HL-60/S4 treated with phorbol 12-myristate 13-acetate at 8.2 ng/mL for 4 days and 3 days (cell line): ENCODE data around the gene DDX39A.
"Not testable (repeated sequence)": the region's sequence is repeated elsewhere in the genome, so short reads cannot be mapped to it uniquely, and the experiment has no call there.

Experiments
- in situ Hi-C: fragments of 300-500 bp; cut with MboI; formaldehyde crosslinking; loops from 2 replicates; pipeline ENCODE4 v1.15.0; 2022; ENCODE audit warnings: low sequenced_read_pairs

DDX39A gene

DNA sequence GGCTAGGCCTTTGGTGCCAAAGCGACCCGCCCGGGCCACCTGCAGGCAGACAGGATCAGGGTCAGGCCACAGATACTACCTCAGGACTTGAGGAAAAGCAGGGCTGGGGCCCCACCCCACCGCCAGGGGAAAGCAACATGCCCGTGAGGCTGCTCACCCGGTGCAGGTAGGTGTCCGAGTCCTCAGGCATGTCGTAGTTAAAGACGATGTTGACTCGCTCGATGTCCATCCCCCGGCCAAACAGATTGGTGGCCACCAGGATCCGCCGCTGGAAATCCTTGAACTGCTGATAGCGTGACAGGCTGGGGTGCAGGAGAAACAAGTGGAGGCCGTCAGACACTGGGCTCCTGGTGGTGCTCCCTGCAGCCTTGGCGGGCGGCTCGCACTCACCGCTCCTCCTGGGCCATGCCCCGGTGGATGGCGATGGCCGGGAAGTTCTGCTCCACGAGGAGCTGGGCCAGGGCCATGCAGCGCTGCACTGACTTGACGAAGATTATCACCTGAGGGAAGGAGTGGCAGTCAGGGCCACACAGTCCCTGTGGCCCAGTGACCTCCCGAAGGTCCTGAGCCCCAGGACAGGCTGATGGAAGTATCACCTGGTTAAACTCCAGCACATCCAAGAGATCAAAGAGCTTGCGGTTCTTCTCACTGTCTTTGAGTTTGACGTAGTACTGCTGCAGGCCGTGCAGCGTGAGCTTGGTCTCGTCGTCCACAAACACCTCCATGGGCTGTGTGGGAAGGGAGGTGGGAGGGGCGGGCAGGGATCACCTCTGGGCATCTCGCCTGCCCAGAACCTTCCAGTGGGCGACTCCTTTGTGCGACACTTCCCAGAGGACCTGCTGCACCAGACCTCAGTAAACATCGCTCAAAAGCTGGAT lies 9.8 kb downstream of the DDX39A start:
- in situ Hi-C loops = no loop called here

DNA sequence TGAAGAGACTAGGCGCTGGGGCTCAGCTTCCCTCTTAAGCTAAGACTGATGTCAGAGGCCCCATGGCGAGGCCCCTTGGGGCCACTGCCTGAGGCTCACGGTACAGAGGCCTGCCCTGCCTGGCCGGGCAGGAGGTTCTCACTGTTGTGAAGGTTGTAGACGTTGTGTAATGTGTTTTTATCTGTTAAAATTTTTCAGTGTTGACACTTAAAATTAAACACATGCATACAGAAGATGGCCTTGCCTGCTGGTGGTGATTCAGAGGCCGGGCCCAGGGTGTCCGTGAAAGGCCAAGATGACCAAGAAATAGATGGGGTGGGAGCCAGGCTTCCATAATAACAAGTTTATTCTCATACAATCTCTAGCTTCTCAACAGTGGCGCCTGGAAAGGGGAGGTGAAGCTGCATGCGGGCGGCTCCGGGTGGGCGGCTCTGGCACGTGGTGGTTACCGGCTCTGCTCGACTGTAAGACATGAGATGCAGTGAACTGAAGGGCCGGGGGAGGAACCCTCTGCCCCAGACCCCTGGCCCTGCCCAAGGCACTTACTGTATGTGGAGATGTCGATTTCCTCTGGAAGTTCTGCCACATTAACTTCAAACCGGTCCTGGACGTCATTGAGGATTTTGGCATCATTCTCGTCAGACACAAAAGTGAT lies 10.5 kb downstream of the DDX39A start:
- in situ Hi-C loops = no loop called here

DNA sequence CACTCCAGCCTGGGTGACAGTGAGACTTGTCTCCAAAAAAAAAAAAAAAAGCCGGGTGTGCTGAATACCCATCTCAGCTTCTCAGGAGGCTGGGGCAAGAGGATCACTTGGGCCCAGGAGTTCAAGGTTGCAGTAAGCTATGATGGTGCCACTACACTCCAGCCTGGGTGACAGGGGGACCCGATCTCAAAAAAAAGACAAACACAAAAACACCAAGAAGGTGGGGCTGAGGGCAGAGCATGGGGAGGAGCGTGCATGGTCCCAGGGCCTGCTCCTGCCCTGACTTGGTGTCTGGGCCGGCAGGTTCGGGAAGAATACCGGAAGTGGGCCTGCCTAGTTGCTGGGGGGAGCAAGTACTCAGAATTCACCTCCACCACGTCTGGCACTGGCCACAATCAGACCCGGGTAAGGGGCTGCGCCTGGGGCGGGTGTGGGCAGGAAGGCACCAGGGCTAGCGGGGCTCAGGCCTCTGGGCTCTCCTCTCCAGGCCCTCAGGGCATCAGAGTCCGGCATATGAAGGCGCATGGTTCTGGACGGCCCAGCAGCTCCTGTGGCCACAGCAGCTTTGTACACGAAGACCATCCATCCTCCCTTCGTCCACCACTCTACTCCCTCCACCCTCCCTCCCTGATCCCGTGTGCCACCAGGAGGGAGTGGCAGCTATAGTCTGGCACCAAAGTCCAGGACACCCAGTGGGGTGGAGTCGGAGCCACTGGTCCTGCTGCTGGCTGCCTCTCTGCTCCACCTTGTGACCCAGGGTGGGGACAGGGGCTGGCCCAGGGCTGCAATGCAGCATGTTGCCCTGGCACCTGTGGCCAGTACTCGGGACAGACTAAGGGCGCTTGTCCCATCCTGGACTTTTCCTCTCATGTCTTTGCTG lies 11.3 kb downstream of the DDX39A start:
- in situ Hi-C loops = no loop called here

DNA sequence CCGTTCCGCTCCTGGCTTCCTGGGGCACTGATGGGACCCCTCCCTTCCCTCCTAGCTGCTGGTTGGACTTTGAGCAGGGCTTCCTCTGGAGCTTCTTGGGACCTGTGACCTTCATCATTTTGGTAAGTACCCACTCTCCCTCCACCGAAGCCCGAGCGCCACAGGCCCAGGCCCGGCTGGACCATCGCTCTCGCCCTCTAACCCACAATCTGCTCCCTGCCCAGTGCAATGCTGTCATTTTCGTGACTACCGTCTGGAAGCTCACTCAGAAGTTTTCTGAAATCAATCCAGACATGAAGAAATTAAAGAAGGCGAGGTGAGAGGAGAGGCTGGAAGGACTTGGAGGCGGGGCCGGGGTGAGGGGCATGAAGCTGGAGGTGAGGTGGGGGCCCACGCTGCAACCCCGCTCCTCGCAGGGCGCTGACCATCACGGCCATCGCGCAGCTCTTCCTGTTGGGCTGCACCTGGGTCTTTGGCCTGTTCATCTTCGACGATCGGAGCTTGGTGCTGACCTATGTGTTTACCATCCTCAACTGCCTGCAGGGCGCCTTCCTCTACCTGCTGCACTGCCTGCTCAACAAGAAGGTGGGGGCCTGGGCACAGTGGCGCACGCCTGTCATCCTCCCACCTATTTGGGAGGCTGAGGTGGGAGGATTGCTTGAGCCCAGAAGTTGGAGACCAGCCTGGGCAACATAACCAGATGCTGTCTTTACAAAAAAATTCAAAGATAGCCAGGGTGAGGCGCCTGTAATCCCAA lies 12.3 kb downstream of the DDX39A start:
- in situ Hi-C loops = no loop called here

DNA sequence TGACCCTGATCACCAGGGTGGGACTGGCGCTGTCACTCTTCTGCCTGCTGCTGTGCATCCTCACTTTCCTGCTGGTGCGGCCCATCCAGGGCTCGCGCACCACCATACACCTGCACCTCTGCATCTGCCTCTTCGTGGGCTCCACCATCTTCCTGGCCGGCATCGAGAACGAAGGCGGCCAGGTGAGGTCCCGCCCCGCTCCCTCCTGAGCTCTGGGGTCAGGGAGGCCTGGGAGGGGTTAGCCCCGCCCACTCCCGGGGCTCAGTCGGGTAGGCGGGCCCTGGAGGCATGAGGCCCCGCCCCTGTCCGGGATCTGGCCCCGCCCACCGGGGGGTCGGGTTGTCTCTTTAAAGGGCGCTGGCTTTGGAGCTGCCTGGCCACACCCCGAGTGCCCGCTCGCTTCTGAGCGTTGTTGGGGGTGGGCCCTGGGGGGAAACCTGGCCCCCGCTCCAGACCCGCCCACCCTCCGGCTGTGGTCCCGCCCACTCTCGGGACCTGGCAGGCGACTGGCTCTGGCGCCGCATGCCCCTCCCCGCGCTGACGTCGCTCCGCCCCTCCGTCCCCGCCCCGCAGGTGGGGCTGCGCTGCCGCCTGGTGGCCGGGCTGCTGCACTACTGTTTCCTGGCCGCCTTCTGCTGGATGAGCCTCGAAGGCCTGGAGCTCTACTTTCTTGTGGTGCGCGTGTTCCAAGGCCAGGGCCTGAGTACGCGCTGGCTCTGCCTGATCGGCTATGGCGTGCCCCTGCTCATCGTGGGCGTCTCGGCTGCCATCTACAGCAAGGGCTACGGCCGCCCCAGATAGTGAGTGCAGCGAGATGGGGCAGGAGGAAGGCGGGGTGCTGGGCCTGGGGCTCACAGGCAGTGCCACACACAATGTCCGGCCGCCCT lies 13.1 kb downstream of the DDX39A start:
- in situ Hi-C loops = no loop called here

DNA sequence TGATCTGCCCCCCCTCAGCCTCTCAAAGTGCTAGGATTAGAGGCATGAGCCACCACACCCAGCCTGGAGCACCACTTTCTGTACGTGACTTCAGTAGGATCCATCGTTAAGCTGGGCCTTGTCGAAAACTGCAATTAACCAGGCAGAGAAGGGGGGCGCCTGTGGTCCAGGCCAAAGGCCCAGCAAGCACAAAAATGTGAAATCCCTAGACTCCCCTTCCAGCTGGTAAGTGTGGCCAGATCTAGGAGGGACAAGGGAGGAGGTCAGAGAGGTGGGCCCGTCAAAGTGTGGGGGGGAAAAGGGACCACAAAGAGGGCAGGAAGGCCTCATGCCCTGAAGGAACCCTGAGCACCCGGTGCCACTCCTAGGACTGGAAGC lies 13.8 kb downstream of the DDX39A start:
- in situ Hi-C loops = no loop called here

- in situ Hi-C loops = no loop called here
These were observed 14.8 kb downstream of the DDX39A start for GRCh38 chr19:14404312-14404711.

GRCh38 chr19:14403145-14403930 lies 15.8 kb downstream of the DDX39A start:
- in situ Hi-C loops = not testable (repeated sequence)

- in situ Hi-C loops = no loop called here
These were observed 16.6 kb downstream of the DDX39A start for GRCh38 chr19:14402332-14403144.

- in situ Hi-C loops = no loop called here
These were observed 17.5 kb downstream of the DDX39A start for GRCh38 chr19:14401468-14402195.

GRCh38 chr19:14400951-14401431 lies 18.1 kb downstream of the DDX39A start:
- in situ Hi-C loops = no loop called here

DNA sequence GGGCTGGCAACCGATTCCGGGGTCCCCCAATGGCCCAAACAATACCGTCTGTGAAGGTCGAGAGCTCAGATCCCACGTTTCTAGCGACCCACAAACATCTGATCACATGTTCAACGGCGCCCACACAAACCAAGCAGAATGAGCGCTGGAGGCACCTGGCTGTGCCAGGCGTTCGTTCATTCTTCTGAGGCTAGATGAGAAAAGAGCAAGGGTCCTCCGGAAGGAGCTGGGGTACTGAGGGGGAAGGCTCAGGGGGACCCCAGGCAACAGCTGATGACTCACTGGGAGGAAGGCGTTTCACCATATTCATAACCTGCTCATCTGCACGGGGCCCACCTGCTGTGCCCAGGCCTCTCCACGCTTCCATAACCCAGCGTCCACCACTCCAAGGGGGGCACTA lies 22.0 kb downstream of the DDX39A start:
- in situ Hi-C loops = loop anchor here (5.0 kb wide), 1 partner anchor 370 kb away; no protein-coding TSS in a partner anchor

GRCh38 chr19:14396730-14397129 lies 22.4 kb downstream of the DDX39A start:
- in situ Hi-C loops = loop anchor here (5.0 kb wide), 1 partner anchor 371 kb away; no protein-coding TSS in a partner anchor

GRCh38 chr19:14395710-14396336 lies 23.3 kb downstream of the DDX39A start:
- in situ Hi-C loops = loop anchor here (5.0 kb wide), 1 partner anchor 371 kb away; no protein-coding TSS in a partner anchor

- in situ Hi-C loops = loop anchor here (5.0 kb wide), 1 partner anchor 372 kb away; no protein-coding TSS in a partner anchor
These were observed 23.9 kb downstream of the DDX39A start for GRCh38 chr19:14395262-14395661.

- in situ Hi-C loops = no loop called here
These were observed 25.0 kb downstream of the DDX39A start for GRCh38 chr19:14394167-14394566.
